BLaER1 treated with 17β-estradiol and CSF1 and Interleukin-3, amounts not matched to agents 10 nM and 100 nM (cell line): ENCODE measurements around the gene ISYNA1.
A peak's percentile ranks its signal among the peaks of the same experiment; 100 is the strongest.
"Not testable (repeated sequence)": the region's sequence is repeated elsewhere in the genome, so short reads cannot be mapped to it uniquely, and the experiment has no call there.

Experiments used
- H3K27ac ChIP-seq, 11 experiments: shearing (Covaris generic); formaldehyde crosslinking; 2 replicates each; pipeline ENCODE4 v1.8.1; 2022
- H3K27me3 ChIP-seq, 11 experiments: shearing (Covaris generic); formaldehyde crosslinking; 2 replicates each; pipeline ENCODE4 v1.8.1; 2022
- H3K36me3 ChIP-seq, 11 experiments: shearing (Covaris generic); formaldehyde crosslinking; 2 replicates each; pipeline ENCODE4 v1.8.1; 2022
- H3K4me1 ChIP-seq, 10 experiments: shearing (Covaris generic); formaldehyde crosslinking; 2 replicates each; pipeline ENCODE4 v1.8.1; 2022
- H3K4me2 ChIP-seq, 11 experiments: shearing (Covaris generic); formaldehyde crosslinking; 2 replicates each; pipeline ENCODE4 v1.8.1; 2022
- H3K4me3 ChIP-seq, 10 experiments: shearing (Covaris generic); formaldehyde crosslinking; 2 replicates each; pipeline ENCODE4 v1.8.1; 2022
- H3K9ac ChIP-seq, 11 experiments: shearing (Covaris generic); formaldehyde crosslinking; 2 replicates each; pipeline ENCODE4 v1.8.1; 2022
- H3K9me3 ChIP-seq, 11 experiments: shearing (Covaris generic); formaldehyde crosslinking; replicated peaks in 1 of 11; 2 replicates each; pipeline ENCODE4 v1.8.1; 2022
- H4K20me1 ChIP-seq, 11 experiments: shearing (Covaris generic); formaldehyde crosslinking; 2 replicates each; pipeline ENCODE4 v1.8.1; 2022
- Cebpa-rat ChIP-seq, 11 experiments: shearing (Covaris generic); IDR thresholded peaks; 2 replicates each; pipeline ENCODE4 v1.8.1; 2022

Gene ISYNA1

DNA sequence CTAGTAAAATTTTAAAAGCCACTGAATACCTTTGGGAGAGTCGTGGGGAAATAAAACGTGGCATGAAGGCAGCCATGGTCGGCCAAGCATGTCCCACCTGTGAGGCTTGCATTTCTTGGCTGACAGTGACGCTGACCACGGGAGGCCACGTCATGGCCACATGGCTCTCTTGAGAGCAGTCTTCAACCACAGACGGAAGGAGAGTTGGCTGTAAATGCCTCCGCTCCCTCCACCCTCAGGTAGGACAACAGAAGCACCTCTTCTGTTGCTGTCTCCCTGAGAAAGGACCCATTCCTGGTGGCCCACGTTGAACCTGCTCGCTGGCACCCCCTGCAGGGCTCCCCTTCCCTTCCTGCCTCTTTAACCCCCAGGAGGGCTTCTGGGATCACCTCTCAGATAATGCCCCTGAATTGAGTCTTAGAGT lies 29.9 kb downstream of the ISYNA1 start:
- H3K27me3 ChIP-seq = peaks cover 0 to 13% (median 5%) of the 10 kb centered on the region in 11 experiments; a peak in 5 of 22 replicates
- no peak overlapping the region for H3K4me3 ChIP-seq
- H3K4me1 ChIP-seq = peaks cover 31 to 48% (median 37%) of the 10 kb centered on the region in 10 experiments
- peak overlapping the region; percentile 63 to 88 (median 77) for H3K4me2 ChIP-seq
- peak in 1 of 11 experiments; percentile 65; a peak in 1 of 22 replicates for TF ChIP-seq Cebpa-rat (IDR thresholded peaks at IDR 0.05)
- H3K9ac ChIP-seq = peak overlapping the region in 2 of 11 experiments; percentile 10 to 20; a peak in 1 of 22 replicates
- H3K9me3 ChIP-seq = no peaks in the 10 kb centered on the region
- H4K20me1 ChIP-seq = no peaks in the 10 kb centered on the region; a peak in 1 of 22 replicates
- peak overlapping the region in 2 of 11 experiments; percentile 5 to 37; a peak in 4 of 22 replicates for H3K27ac ChIP-seq
- H3K36me3 ChIP-seq = no peaks in the 10 kb centered on the region

DNA sequence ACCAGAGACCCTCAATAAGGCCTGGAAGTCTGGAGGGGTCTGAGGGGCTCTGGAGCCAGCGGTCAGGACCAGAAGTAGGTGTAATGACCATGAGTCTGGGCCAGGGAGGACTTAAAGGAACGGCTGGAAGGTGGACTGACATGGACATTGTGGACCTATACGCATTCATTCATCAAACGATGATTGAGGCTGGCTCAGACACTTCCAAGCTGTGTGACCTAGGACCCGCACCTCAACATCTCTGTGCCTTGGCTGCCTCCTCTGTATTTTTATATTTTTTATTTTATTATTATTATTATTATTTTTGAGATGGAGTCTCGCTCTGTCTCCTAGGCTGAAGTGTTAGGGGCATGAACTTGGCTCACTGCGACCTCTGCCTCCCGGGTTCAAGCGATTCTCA lies 31.2 kb downstream of the ISYNA1 start:
- Histone ChIP-seq H4K20me1 (no peaks in the 10 kb centered on the region; a peak in 1 of 22 replicates), H3K4me2 (peak overlapping the region in 4 of 11 experiments; percentile 10 to 81 (median 70); a peak in 1 of 22 replicates), H3K27me3 (peaks cover 0 to 13% (median 5%) of the 10 kb centered on the region in 11 experiments; a peak in 5 of 22 replicates), H3K9me3 (no peaks in the 10 kb centered on the region), H3K4me1 (peaks cover 44 to 61% (median 50%) of the 10 kb centered on the region in 10 experiments), H3K4me3 (no peak overlapping the region), H3K9ac (no peak overlapping the region), H3K27ac (no peak overlapping the region), H3K36me3 (no peaks in the 10 kb centered on the region)
- no peak for TF ChIP-seq Cebpa-rat (IDR thresholded peaks at IDR 0.05)

DNA sequence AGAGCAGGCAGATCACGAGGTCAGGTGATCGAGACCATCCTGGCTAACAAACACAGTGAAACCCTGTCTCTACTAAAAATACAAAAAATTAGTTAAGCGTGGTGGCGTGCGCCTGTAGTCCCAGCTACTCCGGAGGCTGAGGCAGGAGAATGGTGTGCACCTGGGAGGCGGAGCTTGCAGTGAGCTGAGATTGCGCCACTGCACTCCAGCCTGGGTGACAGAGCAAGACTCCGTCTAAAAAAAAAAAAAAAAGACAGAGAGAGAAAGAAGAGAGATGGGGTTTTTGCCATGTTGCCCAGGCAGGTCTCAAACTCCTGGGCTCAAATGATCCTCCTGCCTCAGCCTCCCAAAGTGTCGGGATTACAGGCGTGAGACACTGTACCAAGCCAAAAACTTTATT lies 32.2 kb downstream of the ISYNA1 start:
- H3K4me2 ChIP-seq = peak overlapping the region in 2 of 11 experiments; percentile 23 to 26; a peak in 3 of 22 replicates
- peaks cover 45 to 71% (median 58%) of the 10 kb centered on the region in 10 experiments for H3K4me1 ChIP-seq
- not testable (repeated sequence) for H3K4me3 ChIP-seq, H3K27ac ChIP-seq, H3K36me3 ChIP-seq, H3K9ac ChIP-seq, H3K9me3 ChIP-seq, H4K20me1 ChIP-seq
- peaks cover 0 to 13% (median 5%) of the 10 kb centered on the region in 11 experiments; a peak in 5 of 22 replicates for H3K27me3 ChIP-seq

DNA sequence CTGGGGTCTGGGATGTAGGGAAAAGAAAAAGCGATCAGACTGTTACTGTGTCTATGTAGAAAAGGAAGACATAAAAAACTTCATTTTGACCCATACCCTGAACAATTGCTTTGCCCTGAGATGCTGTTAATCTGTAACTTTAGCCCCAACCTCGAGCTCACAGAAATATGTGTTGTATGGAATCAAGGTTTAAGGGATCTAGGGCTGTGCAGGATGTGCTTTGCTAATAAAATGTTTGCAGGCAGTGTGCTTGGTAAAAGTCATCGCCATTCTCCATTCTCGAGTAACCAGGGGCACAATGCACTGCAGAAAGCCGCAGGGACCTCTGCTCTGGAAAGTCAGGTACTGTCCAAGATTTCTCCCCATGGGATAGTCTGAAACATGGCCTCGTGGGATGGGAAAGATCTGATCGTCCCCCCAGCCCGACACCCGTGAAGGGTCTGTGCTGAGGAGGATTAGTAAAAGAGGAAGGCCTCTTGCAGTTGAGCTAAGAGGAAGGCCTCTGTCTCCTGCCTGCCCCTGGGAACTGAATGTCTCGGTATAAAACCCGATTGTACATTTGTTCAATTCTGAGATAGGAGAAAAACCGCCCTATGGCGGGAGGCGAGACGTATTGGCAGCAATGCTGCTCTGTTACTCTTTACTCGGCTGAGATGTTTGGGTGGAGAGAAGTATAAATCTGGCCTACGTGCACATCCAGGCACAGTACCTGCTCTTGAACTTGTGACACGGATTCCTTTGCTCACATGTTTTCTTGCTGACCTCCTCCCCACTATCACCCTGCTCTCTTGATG lies 35.3 kb downstream of the ISYNA1 start:
- H3K27me3 ChIP-seq, H4K20me1 ChIP-seq, H3K36me3 ChIP-seq, H3K9me3 ChIP-seq: not testable (repeated sequence)
- H3K27ac ChIP-seq = peak overlapping the region; percentile 58 to 85 (median 79)
- peak overlapping the region; percentile 49 to 84 (median 66) for H3K9ac ChIP-seq
- peaks cover 34 to 76% (median 54%) of the 10 kb centered on the region in 10 experiments for H3K4me1 ChIP-seq
- H3K4me3 ChIP-seq = peak overlapping the region in 5 of 10 experiments; percentile 28 to 50 (median 41); a peak in 8 of 20 replicates
- peak overlapping the region; percentile 56 to 95 (median 74) for H3K4me2 ChIP-seq

DNA sequence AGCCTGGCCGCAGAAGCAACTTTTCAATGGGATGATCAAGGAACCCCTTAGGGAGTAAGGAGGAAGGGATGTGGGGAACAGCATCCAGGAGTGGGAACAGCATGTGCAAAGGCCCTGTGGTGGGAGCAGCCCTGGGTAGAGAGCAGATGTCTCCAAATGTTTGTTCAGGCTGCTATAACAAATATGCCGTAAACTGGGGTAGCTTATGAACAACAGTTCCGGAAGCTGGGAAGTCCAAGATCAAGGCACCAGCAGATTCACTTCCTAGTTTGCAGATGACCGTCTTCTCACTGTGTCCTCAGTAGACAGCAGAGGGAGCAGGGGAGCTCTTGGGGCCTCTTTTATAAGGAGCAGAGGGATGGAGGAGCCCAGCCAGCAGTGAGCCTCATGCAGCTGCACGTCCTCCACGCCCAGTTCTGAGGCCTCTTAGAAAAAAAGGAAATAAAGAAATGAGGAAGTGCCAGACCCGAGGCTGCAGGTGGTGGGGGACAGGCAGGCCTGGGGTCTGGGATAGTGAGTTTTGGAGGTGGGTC lies 36.3 kb downstream of the ISYNA1 start:
- Histone ChIP-seq H3K27ac (peak overlapping the region; percentile 58 to 85 (median 79)), H3K4me3 (peak overlapping the region in 5 of 10 experiments; percentile 28 to 50 (median 41); a peak in 7 of 20 replicates), H3K9ac (peak overlapping the region; percentile 49 to 84 (median 66); a peak in 21 of 22 replicates), H4K20me1 (peaks cover 0 to 7% (median 0%) of the 10 kb centered on the region in 11 experiments; a peak in 4 of 22 replicates), H3K4me2 (peak overlapping the region; percentile 56 to 99 (median 74)), H3K27me3 (peaks cover 0 to 9% (median 3%) of the 10 kb centered on the region in 11 experiments; a peak in 3 of 22 replicates), H3K4me1 (peaks cover 34 to 75% (median 56%) of the 10 kb centered on the region in 10 experiments), H3K36me3 (peaks cover 0 to 6% (median 0%) of the 10 kb centered on the region in 11 experiments; a peak in 4 of 22 replicates), H3K9me3 (no peaks in the 10 kb centered on the region)
- no peak for TF ChIP-seq Cebpa-rat (IDR thresholded peaks at IDR 0.05)

DNA sequence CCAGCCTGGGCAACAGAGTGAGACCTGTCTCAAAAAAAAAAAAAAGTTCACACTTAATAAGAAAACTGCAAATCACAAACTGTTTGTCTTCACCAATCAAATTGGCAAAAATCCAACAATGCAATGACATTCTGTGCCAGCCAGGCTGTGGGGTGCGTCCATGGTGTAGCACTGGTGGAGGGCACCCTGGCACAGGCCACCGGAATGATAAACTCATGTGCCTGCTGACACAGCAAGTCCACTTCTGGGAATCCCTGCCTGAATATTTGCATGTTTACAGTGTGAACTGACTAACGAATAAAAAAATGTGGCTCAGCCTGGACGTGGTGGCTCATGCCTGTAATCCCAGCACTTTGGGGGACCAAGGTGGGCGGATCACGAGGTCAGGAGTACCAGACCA lies 38.9 kb downstream of the ISYNA1 start:
- Histone ChIP-seq H3K9me3 (no peaks in the 10 kb centered on the region), H3K27me3 (peaks cover 0 to 9% (median 0%) of the 10 kb centered on the region in 11 experiments; a peak in 3 of 22 replicates), H3K27ac (peak overlapping the region in 4 of 11 experiments; percentile 22 to 85 (median 82); a peak in 7 of 22 replicates), H3K4me3 (peak overlapping the region in 1 of 10 experiments; percentile 97; a peak in 1 of 20 replicates), H3K4me2 (peak overlapping the region in 3 of 11 experiments; percentile 95 to 99 (median 99); a peak in 6 of 22 replicates), H3K9ac (peak overlapping the region in 3 of 11 experiments; percentile 77 to 86 (median 82); a peak in 5 of 22 replicates), H4K20me1 (peaks cover 0 to 20% (median 0%) of the 10 kb centered on the region in 11 experiments; a peak in 4 of 22 replicates), H3K36me3 (peaks cover 0 to 33% (median 0%) of the 10 kb centered on the region in 11 experiments; a peak in 6 of 22 replicates), H3K4me1 (peaks cover 28 to 100% (median 54%) of the 10 kb centered on the region in 10 experiments)
- TF ChIP-seq Cebpa-rat (IDR thresholded peaks at IDR 0.05) = no peak

DNA sequence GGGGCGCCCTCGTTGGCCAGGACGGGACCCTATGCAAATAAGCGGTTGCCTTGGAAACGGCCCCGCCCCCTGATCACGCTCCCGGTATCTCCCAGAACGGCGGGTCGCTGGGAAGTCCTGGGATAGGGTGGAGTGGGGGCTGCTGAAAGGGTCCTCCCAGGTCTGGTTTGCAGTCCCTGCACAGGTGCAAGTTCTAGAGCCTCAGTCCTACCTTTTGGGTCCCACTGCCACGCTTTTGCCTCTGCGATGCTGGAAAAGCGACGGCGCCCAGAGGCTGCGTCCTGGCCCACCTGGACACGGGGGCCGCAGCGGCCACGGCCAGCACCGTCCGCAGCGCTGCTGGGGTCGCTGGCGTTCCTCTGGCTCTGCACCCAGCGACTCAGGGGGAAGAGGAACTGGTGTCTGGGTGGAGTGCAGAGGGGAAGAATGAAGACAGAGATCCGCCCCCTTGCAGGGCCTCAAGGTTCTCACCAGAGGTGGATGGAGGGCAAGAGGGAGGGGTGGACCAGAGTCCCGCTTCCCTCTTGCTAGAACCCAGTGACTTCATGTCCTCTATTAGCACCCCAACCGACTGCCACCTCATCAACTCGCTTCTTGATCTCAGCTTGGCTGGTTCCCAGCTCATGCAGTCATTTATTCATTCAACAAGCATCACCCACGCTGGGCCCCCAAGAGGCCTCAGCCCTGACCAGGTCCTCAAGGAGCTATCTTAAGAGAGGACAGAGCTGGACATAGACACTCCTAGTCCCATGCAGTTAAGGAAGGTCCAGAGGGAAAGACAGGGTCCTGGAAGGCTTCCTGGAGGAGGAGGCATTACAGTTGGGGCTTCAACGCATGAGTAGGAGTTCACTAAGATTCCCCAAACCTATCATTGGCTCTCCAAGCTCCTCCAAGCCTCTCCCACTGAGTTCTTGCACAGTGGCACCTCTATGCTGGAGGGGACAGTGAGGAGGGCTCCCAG lies 40.4 kb downstream of the ISYNA1 start, which contains the start of gene LRRC25:
Gene LRRC25, minus strand, starts transcription at position 381 of the 961 bp plus-strand sequence. CDS start 659 bp downstream, outside the sequence.
- Histone ChIP-seq H3K4me1 (peaks cover 23 to 100% (median 51%) of the 10 kb centered on the region in 10 experiments), H3K9ac (peak within 1 kb of the TSS in 5 of 11 experiments; percentile 10 to 86 (median 77); a peak in 8 of 22 replicates), H3K27ac (peak within 1 kb of the TSS in 4 of 11 experiments; percentile 22 to 85 (median 84); a peak in 8 of 22 replicates), H3K4me3 (peak within 1 kb of the TSS in 5 of 10 experiments; percentile 31 to 97 (median 76); a peak in 10 of 20 replicates), H3K9me3 (no peaks in the 10 kb centered on the region), H3K27me3 (peaks cover 0 to 18% (median 0%) of the 10 kb centered on the region in 11 experiments; a peak in 4 of 22 replicates), H3K4me2 (peak within 1 kb of the TSS; percentile 27 to 99 (median 74); a peak in 21 of 22 replicates), H3K36me3 (peaks cover 0 to 45% (median 0%) of the 10 kb centered on the region in 11 experiments; a peak in 6 of 22 replicates), H4K20me1 (peaks cover 0 to 30% (median 0%) of the 10 kb centered on the region in 11 experiments; a peak in 4 of 22 replicates)
- no peak for TF ChIP-seq Cebpa-rat (IDR thresholded peaks at IDR 0.05)
